OCI-LY7 (cell line): Measurements from ENCODE around the gene C11orf58. TPM values are rescaled to one million over a fixed set of nuclear protein-coding genes. Genes with fewer than 3 reads are reported as not detected.

Experiments
- BruUV-seq: library from RNA; stranded (reverse); fragments of 400-500 nt; replicated peaks from 2 replicates; lab custom pipeline; 2021; lab: Mats Ljungman, UMichigan
- CTCF ChIA-PET: fragments of 300-600 bp; sonication (Branson Sonifier 250); formaldehyde crosslinking; loops from one replicate; lab custom pipeline; 2022; ENCODE audit warnings: antibody characterized with exemption; ENCODE audit not compliant: unreplicated experiment; lab: Charles Lee
- POLR2A ChIA-PET: fragments of 300-600 bp; sonication (Branson Sonifier 250); formaldehyde crosslinking; loops from one replicate; lab custom pipeline; 2022; ENCODE audit warnings: antibody characterized with exemption; lab: Charles Lee
- DNase-seq: peaks from one replicate; pipeline ENCODE4 v3.0.0-alpha.2; 2015; ENCODE audit warnings: low spot score
- H2AFZ ChIP-seq: fragments of 200-600 bp; sonication (generic), shearing (Covaris generic); 2 replicates; pipeline ENCODE4 v1.6.1; 2014; ENCODE audit warnings: mild to moderate bottlenecking, antibody characterized with exemption, low read length, moderate library complexity
- H3K27ac ChIP-seq: fragments of 200-600 bp; sonication (generic); 2 replicates; pipeline ENCODE4 v1.5.1; 2014; ENCODE audit warnings: mixed run types, low read depth, mild to moderate bottlenecking, moderate library complexity, low read length, inconsistent platforms; ENCODE audit not compliant: poor library complexity, severe bottlenecking
- H3K36me3 ChIP-seq: fragments of 200-600 bp; sonication (generic); 2 replicates; pipeline ENCODE4 v1.6.1; 2014; ENCODE audit warnings: mild to moderate bottlenecking, antibody characterized with exemption, low read length, moderate library complexity, mixed read lengths; ENCODE audit not compliant: insufficient read depth
- H3K4me1 ChIP-seq: fragments of 200-600 bp; sonication (generic); 2 replicates; pipeline ENCODE4 v1.5.1; 2014; ENCODE audit warnings: mild to moderate bottlenecking, low read length; ENCODE audit not compliant: insufficient read depth, poor library complexity, severe bottlenecking
- H3K4me2 ChIP-seq: fragments of 200-600 bp; sonication (generic); 2 replicates; pipeline ENCODE4 v1.6.1; 2014; ENCODE audit warnings: mild to moderate bottlenecking, low read length
- H3K4me3 ChIP-seq: fragments of 200-600 bp; sonication (generic); 2 replicates; pipeline ENCODE4 v1.5.1; 2014; ENCODE audit warnings: mild to moderate bottlenecking, low read depth, low read length; ENCODE audit not compliant: poor library complexity, severe bottlenecking
- H3K79me2 ChIP-seq: fragments of 200-600 bp; sonication (generic); 2 replicates; pipeline ENCODE4 v1.6.1; 2016; ENCODE audit warnings: low read depth, mild to moderate bottlenecking, low read length, moderate library complexity, mixed read lengths; ENCODE audit not compliant: insufficient read depth
- H3K9me2 ChIP-seq: fragments of 200-600 bp; sonication (generic); 2 replicates; pipeline ENCODE4 v1.6.1; 2016; ENCODE audit warnings: mild to moderate bottlenecking, low read length, mixed read lengths; ENCODE audit not compliant: insufficient read depth
- H3K9me3 ChIP-seq: fragments of 200-600 bp; sonication (generic); 2 replicates; pipeline ENCODE4 v1.6.1; 2014; ENCODE audit warnings: mild to moderate bottlenecking, mixed run types, low read length, mixed read lengths
- H4K20me1 ChIP-seq: fragments of 200-600 bp; sonication (generic); 2 replicates; pipeline ENCODE4 v1.6.1; 2014; ENCODE audit warnings: mild to moderate bottlenecking, antibody characterized with exemption, low read length, moderate library complexity, mixed read lengths; ENCODE audit not compliant: insufficient read depth
- CTCF ChIP-seq: fragments of 200-600 bp; sonication (generic); conservative IDR thresholded peaks from 2 replicates; pipeline ENCODE4 v1.5.1; 2014; ENCODE audit warnings: mild to moderate bottlenecking, antibody characterized with exemption, low read length, moderate library complexity, mixed read lengths
- EZH2phosphoT487 ChIP-seq: fragments of 200-600 bp; sonication (generic); IDR thresholded peaks from 2 replicates; pipeline ENCODE4 v1.6.1; 2018; ENCODE audit warnings: low read depth, borderline replicate concordance, mild to moderate bottlenecking, mixed run types, antibody characterized with exemption, low read length, moderate library complexity, mixed read lengths
- intact Hi-C: fragments of 100-400 bp; cut with micrococcal nuclease; formaldehyde crosslinking; loops from one replicate; pipeline ENCODE4 v1.10.0; 2022; ENCODE audit not compliant: unreplicated experiment
- total RNA-seq, 2 experiments: library from RNA; depleted of rRNA in 1 of 2; stranded (reverse); fragments of >200 nt in 1 of 2; shearing (Covaris generic) in 1 of 2; gene quantifications; 2 replicates each; pipeline ENCODE4 v1.2.3, GENCODE V29; 2014 to 2022

C11orf58 gene
- total RNA-seq, 2 experiments from 2014 or later, result 118 to 146 TPM

DNA sequence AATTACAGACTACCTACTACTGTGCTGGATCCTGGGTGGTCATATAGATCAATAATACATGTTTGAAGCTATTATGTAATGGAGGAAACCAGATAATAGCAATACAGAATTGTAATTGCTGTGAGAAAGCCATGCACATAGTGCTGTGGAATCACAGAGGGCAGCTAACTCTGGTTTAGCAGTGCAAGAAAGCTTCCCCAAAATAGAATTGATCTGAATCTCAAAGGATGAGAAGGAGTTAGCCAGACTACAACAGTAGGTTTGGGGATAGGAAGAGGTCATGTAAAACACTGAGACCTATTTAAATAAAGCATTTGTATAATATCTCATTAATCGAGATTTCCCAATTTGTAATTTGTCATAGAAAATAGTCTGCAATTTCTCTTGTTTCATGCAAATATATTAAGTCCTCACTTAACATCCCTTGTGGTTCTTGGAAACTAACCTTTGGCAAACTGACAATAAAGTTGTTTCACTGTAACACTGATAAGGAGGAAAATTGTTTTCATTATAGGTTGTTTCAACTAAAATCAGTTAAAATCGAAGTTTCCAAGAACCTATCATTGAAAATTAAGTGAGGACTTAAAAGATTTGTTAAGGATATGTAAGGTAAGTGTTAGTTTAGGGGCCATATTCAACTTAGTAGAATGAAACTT is 7.6 kb downstream of the C11orf58 start:
- H3K79me2 ChIP-seq, result peaks cover 76% of the 10 kb centered on the region
- no TSS peak for BruUV-seq
- peaks cover 98% of the 10 kb centered on the region for H3K36me3 ChIP-seq
- no peak for DNase-seq
- POLR2A ChIA-PET, result interaction anchor here (0.5 kb wide), 1 partner anchor 1878 kb away, joined by 3 read pairs; no protein-coding TSS in a partner anchor
- no peak overlapping the region for H3K4me3 ChIP-seq
- intact Hi-C loops, result no loop called here
- TF ChIP-seq EZH2phosphoT487 (no peak), CTCF (no peak)
- no peak overlapping the region for H3K27ac ChIP-seq
- CTCF ChIA-PET, result no interaction called here
- peaks cover 21% of the 10 kb centered on the region for H3K4me1 ChIP-seq
- no peaks in the 10 kb centered on the region for H3K9me2 ChIP-seq
- H3K9me3 ChIP-seq, result peaks cover 3% of the 10 kb centered on the region; the same call in 1 of the 2 replicates
- no peak overlapping the region for H3K4me2 ChIP-seq
- H2AFZ ChIP-seq, result no peak overlapping the region
- peaks cover 23% of the 10 kb centered on the region; the same call in 1 of the 2 replicates for H4K20me1 ChIP-seq

- CTCF ChIA-PET, result no interaction called here
- H3K4me3 ChIP-seq, result no peak overlapping the region
- no peaks in the 10 kb centered on the region for H3K4me1 ChIP-seq
- H3K9me3 ChIP-seq, result peaks cover 3% of the 10 kb centered on the region; the same call in 1 of the 2 replicates
- TF ChIP-seq CTCF (no peak), EZH2phosphoT487 (no peak)
- POLR2A ChIA-PET, result interaction anchor here (0.6 to 1.4 kb wide), 4 partner anchors 10 to 40 kb away, joined by 3 to 4 read pairs (median 3); partner anchors contain the start of gene C11orf58
- DNase-seq, result no peak
- H3K4me2 ChIP-seq, result no peak overlapping the region
- H3K27ac ChIP-seq, result no peak overlapping the region
- H3K36me3 ChIP-seq, result peaks cover 100% of the 10 kb centered on the region
- H3K9me2 ChIP-seq, result no peaks in the 10 kb centered on the region
- peaks cover 49% of the 10 kb centered on the region for H3K79me2 ChIP-seq
- intact Hi-C loops, result no loop called here
- H4K20me1 ChIP-seq, result peaks cover 14% of the 10 kb centered on the region; the same call in 1 of the 2 replicates
- H2AFZ ChIP-seq, result no peak overlapping the region
- no TSS peak for BruUV-seq
Observed at GRCh38 chr11:16749092-16749491, 10.6 kb downstream of the C11orf58 start.

DNA sequence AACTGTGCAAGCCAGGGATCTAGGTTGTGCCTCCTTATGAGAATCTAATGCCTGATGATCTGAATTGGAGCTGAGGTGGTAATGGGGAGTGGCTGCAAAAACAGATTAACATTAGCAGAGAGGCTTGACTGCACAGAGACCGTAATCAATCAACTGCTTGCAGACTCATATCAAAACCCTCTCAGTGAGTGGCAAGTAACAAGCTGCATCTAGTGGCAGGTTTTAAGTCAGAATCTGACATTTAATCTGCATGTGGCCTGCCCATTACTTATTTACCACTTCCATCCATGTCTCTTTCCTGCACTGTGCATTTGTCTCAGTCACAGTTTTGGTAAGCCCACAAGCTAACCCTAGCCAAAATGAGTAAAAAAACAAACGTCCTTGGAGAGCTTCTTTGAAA is 11.2 kb downstream of the C11orf58 start:
- Histone ChIP-seq H3K4me3 (no peak overlapping the region), H3K27ac (no peak overlapping the region), H3K9me2 (no peaks in the 10 kb centered on the region), H3K79me2 (peaks cover 44% of the 10 kb centered on the region), H3K9me3 (peaks cover 3% of the 10 kb centered on the region; the same call in 1 of the 2 replicates), H2AFZ (no peak overlapping the region), H3K4me1 (no peaks in the 10 kb centered on the region), H3K36me3 (peaks cover 100% of the 10 kb centered on the region), H4K20me1 (peaks cover 14% of the 10 kb centered on the region; the same call in 1 of the 2 replicates), H3K4me2 (no peak overlapping the region)
- ChIA-PET CTCF (no interaction called here), POLR2A (interaction anchor here (1.2 to 1.4 kb wide), 3 partner anchors 11 to 17 kb away, joined by 3 to 4 read pairs (median 3); partner anchors contain the start of gene C11orf58)
- no TSS peak for BruUV-seq
- TF ChIP-seq EZH2phosphoT487 (no peak), CTCF (no peak)
- DNase-seq, result no peak
- intact Hi-C loops, result no loop called here
